ENCODE measurements around the gene ZSWIM1. TPM values are rescaled to one million over a fixed set of nuclear protein-coding genes. Genes with fewer than 3 reads are reported as not detected.

ZSWIM1 gene
- total and polyA plus RNA-seq, 10 of the 15 experiments (the other 5 are each of a cell fraction or from before 2014, with no cell fraction given), result 2.4 to 16.0 (median 9.8) TPM

GRCh38 chr20:45890985-45891983 lies 10.3 kb downstream of the ZSWIM1 start, which contains the start of the genes CTSA and NEURL2 (continued):
- TF ChIP-seq ZNF687 (IDR thresholded peaks at IDR 0.05), result peak; percentile 78
- no peak for TF ChIP-seq SREBF2 (IDR thresholded peaks at IDR 0.05; ENCODE audit: low read length)
- TF ChIP-seq POLR2AphosphoS2 (IDR thresholded peaks at IDR 0.05; ENCODE audit: low read depth, low read length), result peak; percentile 35; the same call in 1 of the 2 replicates
- no peak for TF ChIP-seq PKNOX1 (IDR thresholded peaks at IDR 0.05)
- TF ChIP-seq RAD51 (IDR thresholded peaks at IDR 0.05), result peak; percentile 100
- TF ChIP-seq SUPT20H (IDR thresholded peaks at IDR 0.05; ENCODE audit: borderline replicate concordance, control insufficient read depth, low read depth, low read length), result no peak
- peak; percentile 61 for TF ChIP-seq CREM (IDR thresholded peaks at IDR 0.05; ENCODE audit: low read depth)
- no peak for TF ChIP-seq BCL3 (IDR thresholded peaks at IDR 0.05; ENCODE audit: borderline replicate concordance, insufficient read depth, low read depth, low read length, poor library complexity, severe bottlenecking)
- peak; percentile 44; the same call in 1 of the 2 replicates for TF ChIP-seq POLR2AphosphoS5 (IDR thresholded peaks at IDR 0.05; ENCODE audit: low read length)
- peak; percentile 99 for TF ChIP-seq NKRF (conservative IDR thresholded peaks at IDR 0.05)
- peak; percentile 32 to 68 for TF ChIP-seq EGR1 (IDR thresholded peaks at IDR 0.05; ENCODE audit: borderline replicate concordance in 1 of 2, low read depth in 2 of 2, low read length in 2 of 2)
- no peak for TF ChIP-seq NFYB (IDR thresholded peaks at IDR 0.05; ENCODE audit: insufficient read depth, low read depth, low read length)
- peak; percentile 86 for TF ChIP-seq STAT1 (conservative IDR thresholded peaks at IDR 0.05)
- no peak for TF ChIP-seq KAT2A (conservative IDR thresholded peaks at IDR 0.05; ENCODE audit: control insufficient read depth, low read depth, low read length)
- TF ChIP-seq FOXK2 (IDR thresholded peaks at IDR 0.05), result peak; percentile 81
- TF ChIP-seq HCFC1 (IDR thresholded peaks at IDR 0.05; ENCODE audit: low read length), result peak; percentile 67

Data from GM12878 (cell line).